Right atrium auricular region (tissue), 2 donors: ENCODE results near the gene GDAP2. TPM values are rescaled to one million over a fixed set of nuclear protein-coding genes. Genes with fewer than 3 reads are reported as not detected.

Experiments used
- DNase-seq: peaks from one replicate; pipeline ENCODE4 v3.0.0-alpha.2; 2019; ENCODE audit warnings: low spot score
- H3K27ac ChIP-seq, 2 donors: fragments of 200-600 bp; sonication (generic); 1 replicate in 1 of 2; 2 replicates in 1 of 2; pipeline ENCODE4 v1.5.1; 2016 to 2019
- H3K27me3 ChIP-seq, 2 donors: fragments of 200-600 bp; sonication (generic); one replicate each; pipeline versions ENCODE4 v1.5.1 to v1.6.0; 2017 to 2019
- H3K36me3 ChIP-seq: fragments of 200-600 bp; sonication (generic); one replicate; pipeline ENCODE4 v1.5.1; 2016
- H3K4me1 ChIP-seq, 2 donors: fragments of 200-600 bp; sonication (generic); one replicate each; pipeline versions ENCODE4 v1.5.1 to v1.6.0; 2017 to 2019
- H3K4me3 ChIP-seq, 2 donors: fragments of 200-600 bp; sonication (generic); 1 replicate in 1 of 2; 2 replicates in 1 of 2; pipeline ENCODE4 v1.5.1; 2017 to 2019; ENCODE audit warnings: mild to moderate bottlenecking in 1 of 2, moderate library complexity in 1 of 2
- H3K9me3 ChIP-seq, 2 donors: fragments of 200-600 bp; sonication (generic); one replicate each; pipeline ENCODE4 v1.5.1; 2019
- CTCF ChIP-seq, 2 donors: fragments of 200-600 bp; sonication (generic); IDR thresholded peaks; one replicate each; pipeline ENCODE4 v1.5.1; 2019; ENCODE audit warnings: antibody characterized with exemption in 2 of 2
- total RNA-seq, 2 donors: library from RNA; depleted of rRNA; stranded (reverse); fragments of >200 nt; gene quantifications; one replicate each; pipeline ENCODE4 v1.1.0, GENCODE V29; 2016

The GDAP2 gene
- total RNA-seq, 2 donors from 2014 or later: 13.2 to 13.4 TPM

GRCh38 chr1:117828201-117828600, 101.2 kb downstream of the GDAP2 start:
- Histone ChIP-seq H3K27me3 (no peaks in the 10 kb centered on the region), H3K9me3 (peaks cover 0 to 6% of the 10 kb centered on the region in 2 donors), H3K27ac (peak overlapping the region; percentile 45 to 74), H3K4me3 (no peak overlapping the region), H3K4me1 (peaks cover 0 to 41% of the 10 kb centered on the region in 2 donors), H3K36me3 (no peaks in the 10 kb centered on the region)
- no peak for TF ChIP-seq CTCF (IDR thresholded peaks at IDR 0.05)
- peak; percentile 93 for DNase-seq

- no peaks in the 10 kb centered on the region for H3K27me3 ChIP-seq
- no peak for TF ChIP-seq CTCF (IDR thresholded peaks at IDR 0.05)
- peak overlapping the region; percentile 45 to 74 for H3K27ac ChIP-seq
- peaks cover 0 to 6% of the 10 kb centered on the region in 2 donors for H3K9me3 ChIP-seq
- H3K4me1 ChIP-seq: peaks cover 0 to 48% of the 10 kb centered on the region in 2 donors
- H3K36me3 ChIP-seq: no peaks in the 10 kb centered on the region
- H3K4me3 ChIP-seq: no peak overlapping the region
- DNase-seq: no peak
Observed at GRCh38 chr1:117826540-117827078, 102.8 kb downstream of the GDAP2 start.

- Histone ChIP-seq H3K27ac (peak overlapping the region; percentile 45 to 74), H3K27me3 (no peaks in the 10 kb centered on the region), H3K4me1 (peaks cover 0 to 53% of the 10 kb centered on the region in 2 donors), H3K36me3 (no peaks in the 10 kb centered on the region), H3K4me3 (no peak overlapping the region), H3K9me3 (peaks cover 0 to 6% of the 10 kb centered on the region in 2 donors)
- TF ChIP-seq CTCF (IDR thresholded peaks at IDR 0.05): no peak
- no peak for DNase-seq
Observed at GRCh38 chr1:117826119-117826518, 103.3 kb downstream of the GDAP2 start.

GRCh38 chr1:117825414-117825813, 104.0 kb downstream of the GDAP2 start:
- H3K4me1 ChIP-seq: peaks cover 0 to 57% of the 10 kb centered on the region in 2 donors
- TF ChIP-seq CTCF (IDR thresholded peaks at IDR 0.05): no peak
- no peaks in the 10 kb centered on the region for H3K27me3 ChIP-seq
- DNase-seq: no peak
- peaks cover 0 to 2% of the 10 kb centered on the region in 2 donors for H3K9me3 ChIP-seq
- H3K27ac ChIP-seq: peak overlapping the region; percentile 45 to 74
- no peaks in the 10 kb centered on the region for H3K36me3 ChIP-seq
- H3K4me3 ChIP-seq: no peak overlapping the region

- Histone ChIP-seq H3K4me1 (peaks cover 0 to 57% of the 10 kb centered on the region in 2 donors), H3K27ac (peak overlapping the region in 1 of 2 donors; percentile 74), H3K27me3 (no peaks in the 10 kb centered on the region), H3K36me3 (no peaks in the 10 kb centered on the region), H3K9me3 (no peaks in the 10 kb centered on the region), H3K4me3 (no peak overlapping the region)
- TF ChIP-seq CTCF (IDR thresholded peaks at IDR 0.05): no peak
- DNase-seq: peak; percentile 75
Observed at GRCh38 chr1:117824616-117825015, 104.8 kb downstream of the GDAP2 start.
